ENCODE measurements around the gene TXNIP. TPM values are rescaled to one million over a fixed set of nuclear protein-coding genes. Genes with fewer than 3 reads are reported as not detected.

The TXNIP gene
- total RNA-seq, 1 experiment from 2014 or later: 27.3 TPM

DNA sequence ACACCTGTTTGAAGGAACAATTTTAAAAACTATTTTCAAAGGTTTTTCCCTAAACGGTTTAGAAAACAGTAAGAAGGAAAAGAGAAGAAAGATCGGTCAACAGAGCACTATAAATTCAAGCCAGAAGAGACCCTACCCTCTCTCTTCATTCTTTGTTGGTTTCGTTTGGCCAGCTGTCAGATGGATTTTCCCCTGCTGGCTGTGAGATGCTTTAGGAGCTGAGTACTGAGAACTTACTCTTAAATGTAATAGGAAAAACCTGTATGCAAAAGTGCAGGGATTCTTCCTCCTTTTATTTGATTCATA lies 1.3 kb upstream of the TXNIP start:
- BruUV-seq (replicated peaks): no TSS peak
- H3K4me3 ChIP-seq (ENCODE audit: low read depth, low read length, poor library complexity, severe bottlenecking): peak overlapping the region; percentile 67
- ChIA-PET CTCF (no interaction called here), POLR2A (ENCODE audit: low non-redundant PET) (no interaction called here)
- H3K27ac ChIP-seq (ENCODE audit: low read depth, low read length, poor library complexity, severe bottlenecking): peak overlapping the region; percentile 72
- no peak for DNase-seq (ENCODE audit: low spot score)
- H3K4me1 ChIP-seq (ENCODE audit: insufficient read depth, low read length, poor library complexity, severe bottlenecking): peaks cover 32% of the 10 kb centered on the region
- intact Hi-C loops (cut with micrococcal nuclease; ENCODE audit: unreplicated experiment): loop anchor here (5.0 kb wide), 1 partner anchor 140 kb away; the partner anchor contains the start of gene PIAS3
- no peaks in the 10 kb centered on the region for H3K9me3 ChIP-seq (ENCODE audit: low read depth, low read length, poor library complexity, severe bottlenecking)
- TF ChIP-seq EZH2 (IDR thresholded peaks at IDR 0.05; ENCODE audit: borderline replicate concordance, low read depth, low read length, poor library complexity, severe bottlenecking): no peak
- TF ChIP-seq, protein P1, sequence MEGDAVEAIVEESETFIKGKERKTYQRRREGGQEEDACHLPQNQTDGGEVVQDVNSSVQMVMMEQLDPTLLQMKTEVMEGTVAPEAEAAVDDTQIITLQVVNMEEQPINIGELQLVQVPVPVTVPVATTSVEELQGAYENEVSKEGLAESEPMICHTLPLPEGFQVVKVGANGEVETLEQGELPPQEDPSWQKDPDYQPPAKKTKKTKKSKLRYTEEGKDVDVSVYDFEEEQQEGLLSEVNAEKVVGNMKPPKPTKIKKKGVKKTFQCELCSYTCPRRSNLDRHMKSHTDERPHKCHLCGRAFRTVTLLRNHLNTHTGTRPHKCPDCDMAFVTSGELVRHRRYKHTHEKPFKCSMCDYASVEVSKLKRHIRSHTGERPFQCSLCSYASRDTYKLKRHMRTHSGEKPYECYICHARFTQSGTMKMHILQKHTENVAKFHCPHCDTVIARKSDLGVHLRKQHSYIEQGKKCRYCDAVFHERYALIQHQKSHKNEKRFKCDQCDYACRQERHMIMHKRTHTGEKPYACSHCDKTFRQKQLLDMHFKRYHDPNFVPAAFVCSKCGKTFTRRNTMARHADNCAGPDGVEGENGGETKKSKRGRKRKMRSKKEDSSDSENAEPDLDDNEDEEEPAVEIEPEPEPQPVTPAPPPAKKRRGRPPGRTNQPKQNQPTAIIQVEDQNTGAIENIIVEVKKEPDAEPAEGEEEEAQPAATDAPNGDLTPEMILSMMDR (conservative IDR thresholded peaks at IDR 0.05; ENCODE audit: low read depth, low read length): no peak
- no peaks in the 10 kb centered on the region for H3K27me3 ChIP-seq (replicated peaks; ENCODE audit: insufficient read depth, low read depth, low read length, poor library complexity)
- peaks cover 29% of the 10 kb centered on the region for H3K36me3 ChIP-seq (ENCODE audit: insufficient read depth, low read length, poor library complexity, severe bottlenecking)

DNA sequence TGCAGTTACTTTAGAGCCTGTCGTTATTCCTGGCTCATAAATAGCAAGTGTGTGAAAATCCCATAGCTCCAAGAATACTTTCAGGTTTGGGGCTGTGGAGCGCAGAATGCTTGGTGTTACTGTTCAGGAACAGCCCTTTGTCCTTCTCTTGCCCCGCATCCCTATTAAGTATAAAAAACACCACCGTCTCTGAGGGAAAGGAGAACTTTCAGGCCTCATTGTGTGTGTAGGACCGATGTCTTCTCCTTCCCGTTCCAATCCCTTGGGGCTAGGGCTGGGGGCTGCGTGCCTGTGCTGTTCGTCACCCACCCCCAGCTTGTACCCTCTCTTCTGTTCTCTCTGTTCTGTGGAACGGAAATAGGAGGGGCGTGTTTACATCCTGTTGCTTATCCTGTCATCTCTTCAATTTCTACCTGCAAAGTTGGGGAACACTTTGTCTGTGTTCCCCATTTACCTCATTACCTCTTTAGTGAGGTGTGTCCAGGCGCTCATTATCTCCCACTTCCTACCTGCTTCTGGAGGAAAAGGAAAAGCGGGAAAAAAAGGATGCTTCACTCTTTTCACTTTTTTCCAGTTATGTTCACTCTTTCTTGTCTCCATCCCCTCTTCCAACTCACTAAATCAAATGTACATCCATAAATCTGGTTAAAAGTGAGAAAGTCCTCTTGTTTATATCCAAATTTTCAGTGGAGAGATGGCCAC lies 788 bp upstream of the TXNIP start:
- peak; percentile 52 for DNase-seq (ENCODE audit: low spot score)
- intact Hi-C loops (cut with micrococcal nuclease; ENCODE audit: unreplicated experiment): loop anchor here (5.0 kb wide), 1 partner anchor 140 kb away; the partner anchor contains the start of gene PIAS3
- CTCF ChIA-PET: interaction anchor here (1.0 kb wide), 1 partner anchor 18 kb away, joined by 6 read pairs; no protein-coding TSS in a partner anchor
- POLR2A ChIA-PET (ENCODE audit: low non-redundant PET): no interaction called here
- TF ChIP-seq EZH2 (IDR thresholded peaks at IDR 0.05; ENCODE audit: borderline replicate concordance, low read depth, low read length, poor library complexity, severe bottlenecking): no peak
- TF ChIP-seq, protein P1 (conservative IDR thresholded peaks at IDR 0.05; ENCODE audit: low read depth, low read length): no peak
- Histone ChIP-seq H3K27ac (ENCODE audit: low read depth, low read length, poor library complexity, severe bottlenecking) (peak overlapping the region; percentile 72), H3K27me3 (replicated peaks; ENCODE audit: insufficient read depth, low read depth, low read length, poor library complexity) (no peaks in the 10 kb centered on the region), H3K36me3 (ENCODE audit: insufficient read depth, low read length, poor library complexity, severe bottlenecking) (peaks cover 35% of the 10 kb centered on the region), H3K4me3 (ENCODE audit: low read depth, low read length, poor library complexity, severe bottlenecking) (peak overlapping the region; percentile 67), H3K4me1 (ENCODE audit: insufficient read depth, low read length, poor library complexity, severe bottlenecking) (peaks cover 35% of the 10 kb centered on the region), H3K9me3 (ENCODE audit: low read depth, low read length, poor library complexity, severe bottlenecking) (no peaks in the 10 kb centered on the region)
- TSS peak; percentile 97 for BruUV-seq (replicated peaks)

DNA sequence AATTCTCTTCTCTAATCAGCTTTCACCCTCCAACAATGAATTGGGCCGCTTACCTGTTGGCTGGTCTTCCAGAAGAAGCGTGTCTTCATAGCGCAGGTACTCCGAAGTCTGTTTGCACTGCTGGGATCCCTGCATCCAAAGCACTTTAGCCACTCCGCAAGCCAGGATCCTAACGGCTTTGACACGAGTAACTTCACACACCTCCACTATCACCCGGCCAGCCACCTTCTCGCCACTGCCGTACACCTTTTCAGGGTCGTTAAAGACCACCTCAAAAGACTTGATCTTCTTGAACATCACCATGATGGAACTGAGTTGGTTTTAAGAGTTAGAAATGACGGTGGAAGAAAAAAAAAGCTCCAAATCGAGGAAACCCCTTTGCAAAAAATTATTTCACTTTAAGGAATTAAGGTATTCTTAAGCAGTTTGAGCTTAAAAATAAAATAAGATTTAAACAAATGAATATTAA lies 381 bp downstream of the TXNIP start:
- ChIA-PET POLR2A (ENCODE audit: low non-redundant PET) (interaction anchor here (0.6 kb wide), 1 partner anchor 9 kb away, joined by 3 read pairs; no protein-coding TSS in a partner anchor), CTCF (interaction anchor here (0.6 to 1.0 kb wide), 2 partner anchors 17 to 224 kb away, joined by 3 to 6 read pairs; no protein-coding TSS in a partner anchor)
- Histone ChIP-seq H3K27ac (ENCODE audit: low read depth, low read length, poor library complexity, severe bottlenecking) (peak overlapping the region; percentile 72), H3K4me3 (ENCODE audit: low read depth, low read length, poor library complexity, severe bottlenecking) (peak overlapping the region; percentile 67), H3K36me3 (ENCODE audit: insufficient read depth, low read length, poor library complexity, severe bottlenecking) (peaks cover 42% of the 10 kb centered on the region), H3K27me3 (replicated peaks; ENCODE audit: insufficient read depth, low read depth, low read length, poor library complexity) (no peaks in the 10 kb centered on the region), H3K4me1 (ENCODE audit: insufficient read depth, low read length, poor library complexity, severe bottlenecking) (peaks cover 35% of the 10 kb centered on the region), H3K9me3 (ENCODE audit: low read depth, low read length, poor library complexity, severe bottlenecking) (no peaks in the 10 kb centered on the region)
- no peak for DNase-seq (ENCODE audit: low spot score)
- TF ChIP-seq, protein P1 (conservative IDR thresholded peaks at IDR 0.05; ENCODE audit: low read depth, low read length): no peak
- no peak for TF ChIP-seq EZH2 (IDR thresholded peaks at IDR 0.05; ENCODE audit: borderline replicate concordance, low read depth, low read length, poor library complexity, severe bottlenecking)
- intact Hi-C loops (cut with micrococcal nuclease; ENCODE audit: unreplicated experiment): loop anchor here (5.0 kb wide), 1 partner anchor 139 kb away; the partner anchor contains the start of gene PIAS3
- BruUV-seq (replicated peaks): no TSS peak
